Measurements from ENCODE around the gene CKAP2L. TPM values are rescaled to one million over a fixed set of nuclear protein-coding genes. Genes with fewer than 3 reads are reported as not detected.

Gene CKAP2L
- total RNA-seq, 1 donor from 2014 or later = 6.3 TPM

DNA sequence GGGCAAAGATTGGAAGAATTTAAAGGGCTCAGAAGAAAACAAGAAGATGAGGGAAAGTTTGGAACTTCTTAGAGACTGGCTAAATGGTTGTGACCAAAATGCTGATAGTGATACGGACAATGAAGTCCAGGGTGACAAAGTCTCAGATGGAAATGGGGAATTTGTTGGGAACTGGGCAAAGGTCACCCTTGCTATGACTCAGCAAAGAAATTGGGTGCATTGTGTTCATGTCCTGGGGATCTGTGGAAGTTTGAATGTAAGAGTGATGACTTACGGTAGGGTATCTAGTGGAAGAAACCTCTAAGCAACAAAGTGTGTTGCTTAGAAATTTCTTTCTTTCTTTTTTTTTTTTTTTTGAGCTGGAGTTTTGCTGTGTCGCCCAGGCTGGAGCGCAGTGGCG, 25.9 kb upstream of the CKAP2L start:
- Mint-ChIP-seq H3K27me3 (ENCODE audit: unreplicated experiment) (no peaks in the 10 kb centered on the region), H3K9me3 (ENCODE audit: unreplicated experiment) (no peaks in the 10 kb centered on the region), H3K4me1 (ENCODE audit: unreplicated experiment) (peaks cover 4% of the 10 kb centered on the region), H3K4me3 (ENCODE audit: unreplicated experiment) (no peak overlapping the region), H3K27ac (ENCODE audit: unreplicated experiment) (no peak overlapping the region), H3K36me3 (ENCODE audit: unreplicated experiment) (no peaks in the 10 kb centered on the region)
- no peak for DNase-seq (ENCODE audit: extremely low spot score, unreplicated experiment)
- TF ChIP-seq, protein P1, sequence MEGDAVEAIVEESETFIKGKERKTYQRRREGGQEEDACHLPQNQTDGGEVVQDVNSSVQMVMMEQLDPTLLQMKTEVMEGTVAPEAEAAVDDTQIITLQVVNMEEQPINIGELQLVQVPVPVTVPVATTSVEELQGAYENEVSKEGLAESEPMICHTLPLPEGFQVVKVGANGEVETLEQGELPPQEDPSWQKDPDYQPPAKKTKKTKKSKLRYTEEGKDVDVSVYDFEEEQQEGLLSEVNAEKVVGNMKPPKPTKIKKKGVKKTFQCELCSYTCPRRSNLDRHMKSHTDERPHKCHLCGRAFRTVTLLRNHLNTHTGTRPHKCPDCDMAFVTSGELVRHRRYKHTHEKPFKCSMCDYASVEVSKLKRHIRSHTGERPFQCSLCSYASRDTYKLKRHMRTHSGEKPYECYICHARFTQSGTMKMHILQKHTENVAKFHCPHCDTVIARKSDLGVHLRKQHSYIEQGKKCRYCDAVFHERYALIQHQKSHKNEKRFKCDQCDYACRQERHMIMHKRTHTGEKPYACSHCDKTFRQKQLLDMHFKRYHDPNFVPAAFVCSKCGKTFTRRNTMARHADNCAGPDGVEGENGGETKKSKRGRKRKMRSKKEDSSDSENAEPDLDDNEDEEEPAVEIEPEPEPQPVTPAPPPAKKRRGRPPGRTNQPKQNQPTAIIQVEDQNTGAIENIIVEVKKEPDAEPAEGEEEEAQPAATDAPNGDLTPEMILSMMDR (IDR thresholded peaks at IDR 0.05) = no peak

DNA sequence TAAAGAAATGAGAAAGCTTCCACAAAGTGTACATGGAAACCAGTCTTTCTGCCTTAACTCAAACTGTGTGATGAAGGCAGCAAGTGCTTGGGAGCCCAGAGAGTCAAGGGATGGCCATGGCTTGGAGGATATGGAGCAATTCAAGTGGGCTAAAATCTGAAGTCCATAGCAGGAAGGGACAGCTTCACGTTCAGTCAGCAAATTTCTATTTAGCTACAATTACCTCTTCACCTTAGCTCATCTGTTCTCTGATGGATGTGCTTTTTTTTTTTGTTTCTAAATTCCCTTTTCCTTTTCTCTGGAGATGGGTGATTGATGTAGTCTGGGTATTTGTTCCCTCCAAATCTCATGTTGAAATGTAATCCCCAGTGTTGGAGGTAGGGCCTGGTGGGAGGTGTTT, 24.8 kb upstream of the CKAP2L start:
- TF ChIP-seq, protein P1 (IDR thresholded peaks at IDR 0.05) = no peak

DNA sequence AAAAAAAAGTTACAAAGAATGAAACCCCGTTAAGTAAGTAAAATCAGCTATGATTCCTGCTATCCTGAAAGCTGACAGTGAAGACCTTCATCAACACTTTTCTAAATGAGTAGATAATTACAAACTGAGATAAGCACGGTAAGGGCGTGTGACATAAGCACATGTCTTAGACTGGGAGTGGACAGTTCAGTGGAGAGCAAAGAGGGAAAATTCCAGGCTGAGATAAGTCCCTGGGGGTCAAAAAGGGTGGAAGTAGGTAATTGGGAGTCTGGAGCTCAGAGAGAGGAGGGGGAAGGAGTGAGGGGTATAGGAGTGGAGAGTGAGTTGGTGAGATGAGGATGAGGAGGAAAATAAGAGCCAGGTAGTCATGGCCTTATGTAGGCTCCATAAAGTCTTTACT, 24.2 kb upstream of the CKAP2L start:
- TF ChIP-seq, protein P1 (IDR thresholded peaks at IDR 0.05) = no peak
- Mint-ChIP-seq H3K36me3 (ENCODE audit: unreplicated experiment) (no peaks in the 10 kb centered on the region), H3K4me1 (ENCODE audit: unreplicated experiment) (peaks cover 7% of the 10 kb centered on the region), H3K4me3 (ENCODE audit: unreplicated experiment) (no peak overlapping the region), H3K27me3 (ENCODE audit: unreplicated experiment) (no peaks in the 10 kb centered on the region), H3K9me3 (ENCODE audit: unreplicated experiment) (no peaks in the 10 kb centered on the region), H3K27ac (ENCODE audit: unreplicated experiment) (no peak overlapping the region)
- no peak for DNase-seq (ENCODE audit: extremely low spot score, unreplicated experiment)

More for the DNA sequence above, 24.8 kb upstream of the CKAP2L start:
- H3K36me3 Mint-ChIP-seq (ENCODE audit: unreplicated experiment) = no peaks in the 10 kb centered on the region
- H3K27me3 Mint-ChIP-seq (ENCODE audit: unreplicated experiment) = no peaks in the 10 kb centered on the region
- H3K27ac Mint-ChIP-seq (ENCODE audit: unreplicated experiment) = no peak overlapping the region
- H3K4me1 Mint-ChIP-seq (ENCODE audit: unreplicated experiment) = peaks cover 6% of the 10 kb centered on the region
- H3K4me3 Mint-ChIP-seq (ENCODE audit: unreplicated experiment) = no peak overlapping the region
- DNase-seq (ENCODE audit: extremely low spot score, unreplicated experiment) = no peak
- H3K9me3 Mint-ChIP-seq (ENCODE audit: unreplicated experiment) = no peaks in the 10 kb centered on the region

DNA sequence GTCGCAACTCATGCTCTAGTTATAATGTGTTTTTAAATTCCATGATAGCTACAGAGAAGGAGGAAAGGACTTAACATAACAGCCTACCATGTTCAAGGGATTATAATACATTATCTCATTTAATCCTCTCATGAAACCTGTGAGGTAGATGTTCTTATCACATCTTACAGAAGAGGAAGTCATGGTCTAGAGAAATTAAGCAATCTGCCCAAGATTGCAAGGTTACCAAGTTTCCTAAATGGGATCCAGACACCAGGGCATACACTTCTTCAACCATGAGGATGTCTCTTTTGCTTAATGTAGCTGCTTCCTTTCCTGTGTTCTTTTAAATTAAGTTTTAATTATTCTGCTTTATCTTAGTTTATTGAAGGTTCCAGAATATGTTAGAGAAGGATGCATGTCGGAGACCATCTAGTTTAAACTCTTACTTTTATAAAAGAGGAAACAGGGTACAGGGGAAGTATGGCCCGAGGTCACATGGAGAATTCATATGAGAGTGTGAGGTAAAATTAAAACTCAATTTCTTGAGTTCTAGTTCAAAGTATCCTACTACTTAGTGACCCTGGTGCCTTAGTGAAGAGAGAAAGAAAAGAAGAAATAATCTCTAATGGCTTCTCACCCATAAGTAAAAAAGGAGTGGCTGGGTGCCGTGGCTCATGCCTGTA, 23.5 kb upstream of the CKAP2L start:
- peaks cover 7% of the 10 kb centered on the region for H3K4me1 Mint-ChIP-seq (ENCODE audit: unreplicated experiment)
- TF ChIP-seq, protein P1 (IDR thresholded peaks at IDR 0.05) = no peak
- DNase-seq (ENCODE audit: extremely low spot score, unreplicated experiment) = no peak
- no peaks in the 10 kb centered on the region for H3K9me3 Mint-ChIP-seq (ENCODE audit: unreplicated experiment)
- H3K27me3 Mint-ChIP-seq (ENCODE audit: unreplicated experiment) = no peaks in the 10 kb centered on the region
- no peak overlapping the region for H3K4me3 Mint-ChIP-seq (ENCODE audit: unreplicated experiment)
- no peaks in the 10 kb centered on the region for H3K36me3 Mint-ChIP-seq (ENCODE audit: unreplicated experiment)
- no peak overlapping the region for H3K27ac Mint-ChIP-seq (ENCODE audit: unreplicated experiment)

DNA sequence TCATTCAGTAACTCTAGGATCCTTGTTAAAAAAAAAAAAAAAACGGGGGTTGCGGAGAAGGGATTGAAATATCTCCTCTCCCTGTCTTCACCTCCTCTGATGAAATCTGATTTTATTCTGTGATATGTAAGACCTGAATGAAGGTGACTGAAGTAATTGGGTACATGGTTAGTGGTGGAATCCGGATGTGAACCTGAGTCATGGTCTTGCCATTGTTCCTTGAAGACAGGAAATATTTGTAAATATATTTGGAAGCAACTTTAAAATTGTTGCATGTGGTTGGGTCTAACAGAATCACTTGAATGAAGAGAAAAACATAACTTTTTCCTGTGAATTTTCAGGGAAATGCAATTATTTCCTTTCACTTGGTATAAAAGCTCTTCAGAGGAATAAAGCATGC, 22.9 kb upstream of the CKAP2L start:
- H3K4me3 Mint-ChIP-seq (ENCODE audit: unreplicated experiment) = no peak overlapping the region
- TF ChIP-seq, protein P1 (IDR thresholded peaks at IDR 0.05) = no peak
- no peaks in the 10 kb centered on the region for H3K36me3 Mint-ChIP-seq (ENCODE audit: unreplicated experiment)
- H3K27me3 Mint-ChIP-seq (ENCODE audit: unreplicated experiment) = no peaks in the 10 kb centered on the region
- DNase-seq (ENCODE audit: extremely low spot score, unreplicated experiment) = no peak
- H3K9me3 Mint-ChIP-seq (ENCODE audit: unreplicated experiment) = no peaks in the 10 kb centered on the region
- peaks cover 7% of the 10 kb centered on the region for H3K4me1 Mint-ChIP-seq (ENCODE audit: unreplicated experiment)
- H3K27ac Mint-ChIP-seq (ENCODE audit: unreplicated experiment) = no peak overlapping the region

Measured in osteocyte (in vitro differentiated cells).